Endothelial cell of umbilical vein (primary cell): ENCODE measurements around the gene FYB1. TPM values are rescaled to one million over a fixed set of nuclear protein-coding genes. Genes with fewer than 3 reads are reported as not detected.

ENCODE experiments used
- BruUV-seq: library from RNA; stranded (reverse); fragments of 400-500 nt; replicated peaks from 2 replicates; lab custom pipeline; 2021; lab: Mats Ljungman, UMichigan
- CTCF ChIA-PET: fragments of 300-600, 350-600 bp; sonication (Branson Sonifier 250); formaldehyde crosslinking; loops from one replicate; lab custom pipeline; 2021; ENCODE audit warnings: antibody characterized with exemption, inconsistent platforms; lab: Charles Lee
- POLR2A ChIA-PET: fragments of 300-600, 350-600 bp; sonication (Branson Sonifier 250); formaldehyde crosslinking; loops from one replicate; lab custom pipeline; 2021; ENCODE audit warnings: antibody characterized with exemption, inconsistent platforms; lab: Charles Lee
- DNase-seq: peaks from one replicate; pipeline ENCODE4 v3.0.0-alpha.2; 2011; ENCODE audit warnings: low read depth, low spot score
- FAIRE-seq: peaks from 2 replicates; lab custom pipeline; 2011; peaks lifted over from hg19 to GRCh38; lab: Jason Lieb, UNC
- H2AFZ ChIP-seq: 2 replicates; pipeline ENCODE4 v1.6.0; 2012; ENCODE audit warnings: low read depth, low read length, control low read depth, inconsistent platforms
- H3K27ac ChIP-seq: 2 replicates; pipeline ENCODE4 v1.5.1; 2011; ENCODE audit warnings: low read depth, mild to moderate bottlenecking, control low read depth, low read length, moderate library complexity; ENCODE audit not compliant: insufficient read depth
- H3K27me3 ChIP-seq, 2 experiments: 2 replicates each; pipeline versions ENCODE4 v1.6.0 to v1.6.1; 2011; ENCODE audit warnings: low read length in 2 of 2, mixed read lengths in 1 of 2; ENCODE audit not compliant: control insufficient read depth in 2 of 2, insufficient read depth in 2 of 2
- H3K36me3 ChIP-seq, 2 experiments: 2 replicates in 1 of 2; 3 replicates in 1 of 2; pipeline ENCODE4 v1.5.1; 2011; ENCODE audit warnings: low read length in 2 of 2, mild to moderate bottlenecking in 1 of 2, moderate library complexity in 1 of 2; ENCODE audit not compliant: control insufficient read depth in 2 of 2, insufficient read depth in 2 of 2; ENCODE audit errors: extremely low read depth in 1 of 2
- H3K4me1 ChIP-seq: 3 replicates; pipeline ENCODE4 v1.5.1; 2011; ENCODE audit warnings: mild to moderate bottlenecking, low read length; ENCODE audit not compliant: control insufficient read depth, insufficient read depth; ENCODE audit errors: extremely low read depth
- H3K4me2 ChIP-seq: 2 replicates; pipeline ENCODE4 v1.6.1; 2011; ENCODE audit warnings: low read length, control low read depth, mixed read lengths; ENCODE audit not compliant: insufficient read depth
- H3K4me3 ChIP-seq, 3 experiments: fragments of 200-600 bp in 1 of 3; sonication (generic), shearing (Covaris generic) in 1 of 3; replicated peaks in 1 of 3; 2 replicates each; pipeline ENCODE4 v1.5.1; 2011 to 2016; ENCODE audit warnings: control low read depth in 3 of 3, low read length in 3 of 3, mild to moderate bottlenecking in 2 of 3, inconsistent platforms in 1 of 3, low read depth in 1 of 3, moderate library complexity in 1 of 3; ENCODE audit not compliant: insufficient read depth in 1 of 3
- H3K79me2 ChIP-seq: 2 replicates; pipeline ENCODE4 v1.6.0; 2012; ENCODE audit warnings: low read length, inconsistent platforms; ENCODE audit not compliant: control insufficient read depth, insufficient read depth
- H3K9ac ChIP-seq: replicated peaks from 2 replicates; pipeline ENCODE3; 2011; ENCODE audit warnings: low read length, control low read depth; ENCODE audit not compliant: insufficient read depth; ENCODE audit errors: extremely low read depth
- H3K9me1 ChIP-seq: replicated peaks from 3 replicates; pipeline ENCODE4 v1.6.0; 2011; ENCODE audit warnings: mild to moderate bottlenecking, low read length; ENCODE audit not compliant: control insufficient read depth, insufficient read depth; ENCODE audit errors: extremely low read depth
- H3K9me3 ChIP-seq: replicated peaks from 2 replicates; pipeline ENCODE4 v1.5.1; 2012; ENCODE audit warnings: low read length, inconsistent platforms; ENCODE audit not compliant: control insufficient read depth, insufficient read depth
- H4K20me1 ChIP-seq: replicated peaks from 2 replicates; pipeline ENCODE3; 2011; ENCODE audit warnings: mild to moderate bottlenecking, low read length; ENCODE audit not compliant: control insufficient read depth, insufficient read depth; ENCODE audit errors: extremely low read depth
- CTCF ChIP-seq, 2 donors: IDR thresholded peaks; 1 replicate in 1 of 2; 2 replicates in 1 of 2; pipeline ENCODE4 v1.5.1; 2011; ENCODE audit warnings: low read length in 2 of 2, mild to moderate bottlenecking in 2 of 2, moderate library complexity in 2 of 2, control low read depth in 1 of 2, inconsistent platforms in 1 of 2, low read depth in 1 of 2; ENCODE audit not compliant: insufficient read depth in 1 of 2; ENCODE audit errors: extremely low read depth in 1 of 2
- GATA2 ChIP-seq: IDR thresholded peaks from 2 replicates; pipeline ENCODE4 v1.7.0; 2011; ENCODE audit warnings: low read depth, mild to moderate bottlenecking, moderate library complexity, mixed read lengths, low read length; ENCODE audit not compliant: insufficient read length, insufficient read depth
- MAX ChIP-seq: IDR thresholded peaks from 2 replicates; pipeline ENCODE4 v1.6.1; 2011; ENCODE audit not compliant: insufficient read depth, insufficient read length
- POLR2A ChIP-seq: IDR thresholded peaks from 2 replicates; pipeline ENCODE4 v1.6.1; 2012; ENCODE audit warnings: low read depth, mild to moderate bottlenecking, control low read depth, low read length
- POLR2AphosphoS5 ChIP-seq: IDR thresholded peaks from 2 replicates; pipeline ENCODE4 v1.6.1; 2012; ENCODE audit warnings: low read depth, mild to moderate bottlenecking, control low read depth, low read length, moderate library complexity; ENCODE audit not compliant: insufficient read depth
- dilution Hi-C: fragments of 300-500 bp; cut with MboI; formaldehyde crosslinking; loops from one replicate; pipeline ENCODE4 v1.15.0; 2019; ENCODE audit warnings: low sequenced_read_pairs; ENCODE audit not compliant: extremely low pct_ligation_motif_present
- intact Hi-C: fragments of 100-400 bp; cut with micrococcal nuclease; formaldehyde crosslinking; loops from one replicate; pipeline ENCODE4 v1.10.0; 2022
- polyA plus RNA-seq, 4 experiments: library from polyadenylated mRNA; depleted of rRNA in 3 of 4; stranded (reverse) in 3 of 4; unstranded in 1 of 4; fragments of >200 nt; gene quantifications; 2 replicates each; pipeline versions ENCODE4 v1.2.1 to v1.2.3, GENCODE V29; 2011 to 2012; ENCODE audit warnings: missing spikeins in 1 of 4
- total RNA-seq: library from RNA; stranded (reverse); gene quantifications from 2 replicates; pipeline ENCODE4 v1.2.3, GENCODE V29; 2021

FYB1 gene
- total and polyA plus RNA-seq, 2 donors (not counting 3 experiments of a cell fraction or from before 2014, with no cell fraction given), result 0.44 TPM; not detected in 1

DNA sequence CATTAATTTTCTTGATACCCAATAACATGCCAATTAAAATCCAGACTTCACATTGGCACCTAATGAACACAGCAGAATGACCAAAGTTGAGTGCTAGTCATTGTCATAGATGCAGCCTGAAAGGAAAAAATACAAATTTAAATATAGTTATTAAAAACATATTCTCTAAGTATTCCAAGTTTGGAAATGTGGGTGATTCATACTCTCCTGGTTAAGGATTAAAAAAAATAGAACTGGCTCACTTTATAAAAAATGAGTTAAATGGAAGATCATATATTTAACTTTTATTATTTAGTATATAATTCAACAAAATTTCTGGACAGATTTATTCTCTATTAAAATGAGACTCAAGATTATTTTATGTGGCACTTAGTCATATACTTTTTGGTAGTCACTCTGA lies 112.0 kb downstream of the FYB1 start:
- TF ChIP-seq POLR2AphosphoS5 (no peak), MAX (no peak), GATA2 (no peak), POLR2A (no peak), CTCF (IDR thresholded peaks at IDR 0.05; ENCODE audit: extremely low read depth in 1 of 2, insufficient read depth in 1 of 2, low read depth in 1 of 2, low read length in 2 of 2) (no peak)
- Histone ChIP-seq H3K36me3 (no peaks in the 10 kb centered on the region), H3K9ac (no peak overlapping the region), H3K4me3 (no peak overlapping the region), H3K9me1 (no peaks in the 10 kb centered on the region), H3K27ac (no peak overlapping the region), H2AFZ (no peak overlapping the region), H3K79me2 (no peaks in the 10 kb centered on the region), H3K9me3 (no peaks in the 10 kb centered on the region), H3K27me3 (no peaks in the 10 kb centered on the region), H3K4me1 (peaks cover 10% of the 10 kb centered on the region), H3K4me2 (no peak overlapping the region), H4K20me1 (no peaks in the 10 kb centered on the region)
- no peak for FAIRE-seq
- DNase-seq, result no peak
- POLR2A ChIA-PET, result no interaction called here
- dilution Hi-C loops (no loop called here), intact Hi-C loops (loop anchor here (5.0 kb wide), 1 partner anchor 40 kb away; no protein-coding TSS in a partner anchor)
- no TSS peak for BruUV-seq
- CTCF ChIA-PET, result no interaction called here

DNA sequence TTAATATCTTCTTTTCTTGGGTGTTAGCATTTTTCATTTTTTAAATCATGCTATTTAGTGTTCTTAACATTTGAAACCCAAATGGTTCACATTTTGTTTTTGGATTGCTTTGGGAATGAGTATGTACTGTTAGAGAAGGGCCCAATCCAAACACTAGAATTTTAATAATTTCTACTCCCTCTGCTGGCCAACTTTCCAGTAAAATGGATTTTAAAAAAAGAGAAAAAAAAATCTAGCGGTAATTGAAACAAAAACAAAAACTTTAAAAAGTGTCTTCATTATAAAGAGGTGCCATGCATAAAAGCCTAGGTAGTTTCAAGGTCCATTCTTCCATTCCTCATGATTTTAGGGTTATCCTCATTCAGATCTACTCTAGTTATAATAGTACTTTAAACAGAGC lies 113.0 kb downstream of the FYB1 start:
- Histone ChIP-seq H4K20me1 (no peaks in the 10 kb centered on the region), H3K36me3 (no peaks in the 10 kb centered on the region), H3K9me1 (no peaks in the 10 kb centered on the region), H3K4me2 (no peak overlapping the region), H2AFZ (no peak overlapping the region), H3K9ac (no peak overlapping the region), H3K27me3 (no peaks in the 10 kb centered on the region), H3K27ac (no peak overlapping the region), H3K9me3 (no peaks in the 10 kb centered on the region), H3K79me2 (no peaks in the 10 kb centered on the region), H3K4me1 (peaks cover 13% of the 10 kb centered on the region), H3K4me3 (no peak overlapping the region)
- CTCF ChIA-PET, result interaction anchor here (1.5 to 2.6 kb wide), 2 partner anchors 10 to 26 kb away, joined by 5 to 14 read pairs; no protein-coding TSS in a partner anchor
- TF ChIP-seq POLR2AphosphoS5, result no peak
- TF ChIP-seq CTCF (IDR thresholded peaks at IDR 0.05; ENCODE audit: extremely low read depth in 1 of 2, insufficient read depth in 1 of 2, low read depth in 1 of 2, low read length in 2 of 2), result peak in 1 of 2 donors; percentile 2
- POLR2A ChIA-PET, result no interaction called here
- intact Hi-C loops (loop anchor here (5.0 kb wide), 1 partner anchor 41 kb away; no protein-coding TSS in a partner anchor), dilution Hi-C loops (no loop called here)
- FAIRE-seq (no peak), DNase-seq (no peak)
- no TSS peak for BruUV-seq
